SK-N-SH (cell line): ENCODE measurements around the gene RP9. TPM values are rescaled to one million over a fixed set of nuclear protein-coding genes. Genes with fewer than 3 reads are reported as not detected.

Experiments
- CHD2 ChIP-seq: fragments of 150-350 bp; IDR thresholded peaks from 2 replicates; pipeline ENCODE4 v1.6.1; 2018; ENCODE audit warnings: low read length; ENCODE audit not compliant: partially characterized antibody
- EP300 ChIP-seq, 2 experiments: IDR thresholded peaks; 2 replicates each; pipeline versions ENCODE4 v1.4.0 to v1.6.1; 2012; ENCODE audit warnings: borderline replicate concordance in 1 of 2, low read depth in 1 of 2, low read length in 1 of 2
- FOSL2 ChIP-seq: IDR thresholded peaks from 2 replicates; pipeline ENCODE4 v1.4.0; 2012; ENCODE audit warnings: low read depth, mild to moderate bottlenecking, moderate library complexity, borderline replicate concordance
- FOXJ3 ChIP-seq: sonication (generic); formaldehyde crosslinking; IDR thresholded peaks from 2 replicates; pipeline ENCODE4 v1.5.1; 2020; ENCODE audit warnings: mild to moderate bottlenecking, missing genetic modification reagents
- MAX ChIP-seq: IDR thresholded peaks from 2 replicates; pipeline ENCODE4 v1.4.0; 2012; ENCODE audit warnings: low read depth
- MEF2A ChIP-seq: IDR thresholded peaks from 2 replicates; pipeline ENCODE4 v1.4.0; 2012; ENCODE audit warnings: low read depth, borderline replicate concordance
- NRF1 ChIP-seq: IDR thresholded peaks from 2 replicates; pipeline ENCODE4 v1.6.1; 2012; ENCODE audit warnings: low read depth, mild to moderate bottlenecking, low read length
- RAD21 ChIP-seq: IDR thresholded peaks from 2 replicates; pipeline ENCODE4 v1.6.1; 2012; ENCODE audit warnings: mild to moderate bottlenecking, low read length
- SIN3A ChIP-seq: IDR thresholded peaks from 2 replicates; pipeline ENCODE4 v1.6.1; 2012; ENCODE audit warnings: low read depth, mild to moderate bottlenecking, low read length, moderate library complexity, borderline replicate concordance
- TAF1 ChIP-seq: IDR thresholded peaks from 2 replicates; pipeline ENCODE4 v1.6.1; 2012; ENCODE audit warnings: low read depth, mild to moderate bottlenecking, low read length, moderate library complexity, borderline replicate concordance
- TCF12 ChIP-seq: IDR thresholded peaks from 2 replicates; pipeline ENCODE4 v1.4.0; 2012
- TEAD4 ChIP-seq: IDR thresholded peaks from 2 replicates; pipeline ENCODE4 v1.4.0; 2012; ENCODE audit warnings: mild to moderate bottlenecking, borderline replicate concordance; ENCODE audit not compliant: insufficient read depth
- USF2 ChIP-seq: fragments of 150-350 bp; IDR thresholded peaks from 2 replicates; pipeline ENCODE4 v1.6.1; 2017; ENCODE audit warnings: antibody characterized with exemption, low read length, low read depth, borderline replicate concordance
- polyA plus RNA-seq, 3 experiments: library from polyadenylated mRNA; depleted of rRNA; stranded (reverse); fragments of >200 nt; gene quantifications; 2 replicates each; pipeline ENCODE4 v1.2.3, GENCODE V29; 2012
- TF ChIP-seq, protein P1 (sequence below): IDR thresholded peaks from 2 replicates; pipeline ENCODE4 v1.4.0; 2012; ENCODE audit warnings: low read depth, borderline replicate concordance
- TF ChIP-seq, protein P2 (sequence below): IDR thresholded peaks from 2 replicates; pipeline ENCODE4 v1.6.1; 2012; ENCODE audit warnings: mild to moderate bottlenecking, low read depth, low read length, moderate library complexity

RP9 gene
- polyA plus RNA-seq, 1 of the 3 experiments (the other 2 are of a cell fraction), result 31.6 TPM

DNA sequence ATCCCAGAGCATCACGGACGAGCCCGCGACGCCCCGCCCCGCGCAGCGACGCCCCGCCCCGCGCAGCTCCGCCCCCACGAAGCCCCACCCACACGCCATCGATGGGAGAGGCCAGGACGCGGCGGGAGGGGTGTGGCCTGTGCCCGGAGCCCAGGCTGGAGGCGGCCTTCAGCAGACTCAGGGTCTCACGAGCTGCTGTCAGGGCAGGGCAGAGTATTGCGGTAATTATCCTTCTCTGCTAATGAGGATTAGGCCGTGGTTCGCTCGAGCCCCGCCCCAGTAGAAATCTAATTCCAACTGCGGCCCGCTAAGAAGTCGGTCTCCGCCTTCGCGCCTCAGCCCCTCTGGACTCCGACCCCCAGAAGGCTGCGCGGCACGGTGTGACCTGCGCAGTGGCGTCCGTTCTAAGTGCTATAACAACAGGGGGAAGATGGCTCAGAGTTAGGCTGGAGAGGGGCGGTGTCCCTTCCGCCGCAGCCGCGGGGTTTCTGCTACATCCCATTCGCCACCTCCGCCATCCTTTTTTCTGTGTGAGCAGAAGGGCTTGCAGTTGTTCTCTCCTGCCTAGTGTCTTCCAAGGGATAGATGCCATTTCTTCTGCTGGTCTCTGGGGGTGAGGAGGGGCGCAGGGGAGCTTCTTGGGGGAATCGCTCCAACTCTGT, 46.3 kb downstream of the RP9 start (continued):
- TF ChIP-seq MAX (peak; percentile 72), NRF1 (peak; percentile 90), USF2 (no peak), EP300 (IDR thresholded peaks at IDR 0.05; ENCODE audit: borderline replicate concordance in 1 of 2, low read depth in 1 of 2, low read length in 1 of 2) (no peak), TCF12 (no peak), SIN3A (peak; percentile 68; the same call in 1 of the 2 replicates), RAD21 (no peak), FOXJ3 (no peak), TAF1 (peak; percentile 89), TEAD4 (no peak), CHD2 (peak; percentile 74), MEF2A (no peak), FOSL2 (no peak)
- TF ChIP-seq, protein P1, sequence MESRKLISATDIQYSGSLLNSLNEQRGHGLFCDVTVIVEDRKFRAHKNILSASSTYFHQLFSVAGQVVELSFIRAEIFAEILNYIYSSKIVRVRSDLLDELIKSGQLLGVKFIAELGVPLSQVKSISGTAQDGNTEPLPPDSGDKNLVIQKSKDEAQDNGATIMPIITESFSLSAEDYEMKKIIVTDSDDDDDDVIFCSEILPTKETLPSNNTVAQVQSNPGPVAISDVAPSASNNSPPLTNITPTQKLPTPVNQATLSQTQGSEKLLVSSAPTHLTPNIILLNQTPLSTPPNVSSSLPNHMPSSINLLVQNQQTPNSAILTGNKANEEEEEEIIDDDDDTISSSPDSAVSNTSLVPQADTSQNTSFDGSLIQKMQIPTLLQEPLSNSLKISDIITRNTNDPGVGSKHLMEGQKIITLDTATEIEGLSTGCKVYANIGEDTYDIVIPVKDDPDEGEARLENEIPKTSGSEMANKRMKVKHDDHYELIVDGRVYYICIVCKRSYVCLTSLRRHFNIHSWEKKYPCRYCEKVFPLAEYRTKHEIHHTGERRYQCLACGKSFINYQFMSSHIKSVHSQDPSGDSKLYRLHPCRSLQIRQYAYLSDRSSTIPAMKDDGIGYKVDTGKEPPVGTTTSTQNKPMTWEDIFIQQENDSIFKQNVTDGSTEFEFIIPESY, result no peak
- TF ChIP-seq, protein P2, sequence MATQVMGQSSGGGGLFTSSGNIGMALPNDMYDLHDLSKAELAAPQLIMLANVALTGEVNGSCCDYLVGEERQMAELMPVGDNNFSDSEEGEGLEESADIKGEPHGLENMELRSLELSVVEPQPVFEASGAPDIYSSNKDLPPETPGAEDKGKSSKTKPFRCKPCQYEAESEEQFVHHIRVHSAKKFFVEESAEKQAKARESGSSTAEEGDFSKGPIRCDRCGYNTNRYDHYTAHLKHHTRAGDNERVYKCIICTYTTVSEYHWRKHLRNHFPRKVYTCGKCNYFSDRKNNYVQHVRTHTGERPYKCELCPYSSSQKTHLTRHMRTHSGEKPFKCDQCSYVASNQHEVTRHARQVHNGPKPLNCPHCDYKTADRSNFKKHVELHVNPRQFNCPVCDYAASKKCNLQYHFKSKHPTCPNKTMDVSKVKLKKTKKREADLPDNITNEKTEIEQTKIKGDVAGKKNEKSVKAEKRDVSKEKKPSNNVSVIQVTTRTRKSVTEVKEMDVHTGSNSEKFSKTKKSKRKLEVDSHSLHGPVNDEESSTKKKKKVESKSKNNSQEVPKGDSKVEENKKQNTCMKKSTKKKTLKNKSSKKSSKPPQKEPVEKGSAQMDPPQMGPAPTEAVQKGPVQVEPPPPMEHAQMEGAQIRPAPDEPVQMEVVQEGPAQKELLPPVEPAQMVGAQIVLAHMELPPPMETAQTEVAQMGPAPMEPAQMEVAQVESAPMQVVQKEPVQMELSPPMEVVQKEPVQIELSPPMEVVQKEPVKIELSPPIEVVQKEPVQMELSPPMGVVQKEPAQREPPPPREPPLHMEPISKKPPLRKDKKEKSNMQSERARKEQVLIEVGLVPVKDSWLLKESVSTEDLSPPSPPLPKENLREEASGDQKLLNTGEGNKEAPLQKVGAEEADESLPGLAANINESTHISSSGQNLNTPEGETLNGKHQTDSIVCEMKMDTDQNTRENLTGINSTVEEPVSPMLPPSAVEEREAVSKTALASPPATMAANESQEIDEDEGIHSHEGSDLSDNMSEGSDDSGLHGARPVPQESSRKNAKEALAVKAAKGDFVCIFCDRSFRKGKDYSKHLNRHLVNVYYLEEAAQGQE, result peak; percentile 45; the same call in 1 of the 2 replicates
